Right atrium auricular region (tissue), 2 donors: ENCODE results near the gene KIF18A. TPM values are rescaled to one million over a fixed set of nuclear protein-coding genes. Genes with fewer than 3 reads are reported as not detected.

Experiments
- DNase-seq: peaks from one replicate; pipeline ENCODE4 v3.0.0-alpha.2; 2019; ENCODE audit warnings: low spot score
- H3K27ac ChIP-seq, 2 donors: fragments of 200-600 bp; sonication (generic); 1 replicate in 1 of 2; 2 replicates in 1 of 2; pipeline ENCODE4 v1.5.1; 2016 to 2019
- H3K27me3 ChIP-seq, 2 donors: fragments of 200-600 bp; sonication (generic); one replicate each; pipeline versions ENCODE4 v1.5.1 to v1.6.0; 2017 to 2019
- H3K36me3 ChIP-seq: fragments of 200-600 bp; sonication (generic); one replicate; pipeline ENCODE4 v1.5.1; 2016
- H3K4me1 ChIP-seq, 2 donors: fragments of 200-600 bp; sonication (generic); one replicate each; pipeline versions ENCODE4 v1.5.1 to v1.6.0; 2017 to 2019
- H3K4me3 ChIP-seq, 2 donors: fragments of 200-600 bp; sonication (generic); 1 replicate in 1 of 2; 2 replicates in 1 of 2; pipeline ENCODE4 v1.5.1; 2017 to 2019; ENCODE audit warnings: mild to moderate bottlenecking in 1 of 2, moderate library complexity in 1 of 2
- H3K9me3 ChIP-seq, 2 donors: fragments of 200-600 bp; sonication (generic); one replicate each; pipeline ENCODE4 v1.5.1; 2019
- total RNA-seq, 2 donors: library from RNA; depleted of rRNA; stranded (reverse); fragments of >200 nt; gene quantifications; one replicate each; pipeline ENCODE4 v1.1.0, GENCODE V29; 2016
- TF ChIP-seq, protein P1 (sequence below), 2 donors: fragments of 200-600 bp; sonication (generic); IDR thresholded peaks; one replicate each; pipeline ENCODE4 v1.5.1; 2019; ENCODE audit warnings: antibody characterized with exemption in 2 of 2

Gene KIF18A
- total RNA-seq, 2 donors from 2014 or later, result 0.43 to 0.52 TPM

DNA sequence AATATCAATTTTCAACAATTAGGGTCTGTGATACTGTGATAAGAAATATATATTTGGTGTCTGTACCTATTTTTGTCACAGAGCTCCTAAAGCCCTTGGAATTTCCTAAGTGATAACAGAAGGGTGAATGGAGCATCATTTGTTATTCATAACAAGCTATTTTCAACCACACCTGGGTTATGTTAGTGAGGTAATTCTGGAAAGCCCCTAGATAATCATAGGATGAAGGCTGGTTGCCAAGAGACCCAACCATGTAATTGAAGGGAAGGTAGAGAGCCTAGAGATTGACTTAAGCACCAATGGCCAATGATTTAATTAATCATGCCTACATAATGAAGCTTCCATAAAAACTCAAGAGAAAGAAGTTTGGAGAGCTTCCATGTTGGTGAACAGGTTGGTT, 109.4 kb downstream of the KIF18A start:
- TF ChIP-seq, protein P1, sequence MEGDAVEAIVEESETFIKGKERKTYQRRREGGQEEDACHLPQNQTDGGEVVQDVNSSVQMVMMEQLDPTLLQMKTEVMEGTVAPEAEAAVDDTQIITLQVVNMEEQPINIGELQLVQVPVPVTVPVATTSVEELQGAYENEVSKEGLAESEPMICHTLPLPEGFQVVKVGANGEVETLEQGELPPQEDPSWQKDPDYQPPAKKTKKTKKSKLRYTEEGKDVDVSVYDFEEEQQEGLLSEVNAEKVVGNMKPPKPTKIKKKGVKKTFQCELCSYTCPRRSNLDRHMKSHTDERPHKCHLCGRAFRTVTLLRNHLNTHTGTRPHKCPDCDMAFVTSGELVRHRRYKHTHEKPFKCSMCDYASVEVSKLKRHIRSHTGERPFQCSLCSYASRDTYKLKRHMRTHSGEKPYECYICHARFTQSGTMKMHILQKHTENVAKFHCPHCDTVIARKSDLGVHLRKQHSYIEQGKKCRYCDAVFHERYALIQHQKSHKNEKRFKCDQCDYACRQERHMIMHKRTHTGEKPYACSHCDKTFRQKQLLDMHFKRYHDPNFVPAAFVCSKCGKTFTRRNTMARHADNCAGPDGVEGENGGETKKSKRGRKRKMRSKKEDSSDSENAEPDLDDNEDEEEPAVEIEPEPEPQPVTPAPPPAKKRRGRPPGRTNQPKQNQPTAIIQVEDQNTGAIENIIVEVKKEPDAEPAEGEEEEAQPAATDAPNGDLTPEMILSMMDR (IDR thresholded peaks at IDR 0.05), result no peak
- no peaks in the 10 kb centered on the region for H3K36me3 ChIP-seq
- DNase-seq, result no peak
- peaks cover 0 to 42% of the 10 kb centered on the region in 2 donors for H3K9me3 ChIP-seq
- H3K27ac ChIP-seq, result no peak overlapping the region
- no peaks in the 10 kb centered on the region for H3K27me3 ChIP-seq
- H3K4me3 ChIP-seq, result no peak overlapping the region
- H3K4me1 ChIP-seq, result no peaks in the 10 kb centered on the region

DNA sequence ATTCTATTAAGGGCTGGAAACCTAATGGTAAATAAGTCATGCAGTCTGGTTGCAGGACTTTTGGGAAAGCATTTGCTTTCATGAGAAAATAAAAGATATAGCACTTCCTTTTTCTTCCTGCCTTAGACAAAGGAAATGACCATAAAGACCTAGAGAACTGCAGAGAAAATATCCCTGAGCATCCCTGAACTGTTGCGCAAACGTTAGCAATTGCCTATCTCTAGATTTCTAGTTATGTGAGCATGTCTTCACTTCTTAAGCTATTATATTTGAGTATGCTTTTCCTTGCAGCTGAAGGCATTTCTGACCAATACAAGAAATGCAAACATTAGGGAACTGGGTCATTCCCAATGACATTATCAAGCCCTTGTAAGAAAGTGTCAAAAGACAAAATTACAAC, 110.6 kb downstream of the KIF18A start:
- H3K4me1 ChIP-seq, result no peaks in the 10 kb centered on the region
- H3K4me3 ChIP-seq, result no peak overlapping the region
- TF ChIP-seq, protein P1 (IDR thresholded peaks at IDR 0.05), result no peak
- H3K27me3 ChIP-seq, result no peaks in the 10 kb centered on the region
- H3K9me3 ChIP-seq, result peaks cover 0 to 30% of the 10 kb centered on the region in 2 donors
- DNase-seq, result no peak
- no peak overlapping the region for H3K27ac ChIP-seq
- no peaks in the 10 kb centered on the region for H3K36me3 ChIP-seq

- no peak for DNase-seq
- Histone ChIP-seq H3K27me3 (no peaks in the 10 kb centered on the region), H3K27ac (no peak overlapping the region), H3K9me3 (peaks cover 0 to 21% of the 10 kb centered on the region in 2 donors), H3K4me3 (no peak overlapping the region), H3K4me1 (no peaks in the 10 kb centered on the region), H3K36me3 (no peaks in the 10 kb centered on the region)
- TF ChIP-seq, protein P1 (IDR thresholded peaks at IDR 0.05), result no peak
These were observed 111.9 kb downstream of the KIF18A start for GRCh38 chr11:27996066-27996465.

DNA sequence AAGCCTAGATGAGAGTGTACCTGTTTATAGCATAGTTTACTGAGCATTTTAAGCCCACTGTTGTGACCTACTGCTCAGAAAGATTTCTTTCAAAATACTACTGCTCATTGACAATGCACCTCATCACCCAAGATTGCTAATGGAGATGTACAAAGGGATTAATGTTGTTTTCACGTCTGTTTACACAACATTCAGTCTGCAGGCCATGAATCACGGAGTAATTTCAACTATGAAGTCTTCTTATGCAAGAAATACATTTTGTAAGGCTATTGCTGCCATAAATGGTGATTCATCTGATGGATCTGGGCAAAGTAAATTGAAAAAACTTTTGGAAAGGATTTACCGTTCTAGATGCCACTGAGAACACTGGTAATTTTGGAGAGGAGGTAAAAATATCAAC, 112.9 kb downstream of the KIF18A start:
- Histone ChIP-seq H3K27ac (no peak overlapping the region), H3K4me3 (no peak overlapping the region), H3K36me3 (no peaks in the 10 kb centered on the region), H3K9me3 (peaks cover 0 to 17% of the 10 kb centered on the region in 2 donors), H3K4me1 (no peaks in the 10 kb centered on the region), H3K27me3 (no peaks in the 10 kb centered on the region)
- DNase-seq, result no peak
- TF ChIP-seq, protein P1 (IDR thresholded peaks at IDR 0.05), result no peak

DNA sequence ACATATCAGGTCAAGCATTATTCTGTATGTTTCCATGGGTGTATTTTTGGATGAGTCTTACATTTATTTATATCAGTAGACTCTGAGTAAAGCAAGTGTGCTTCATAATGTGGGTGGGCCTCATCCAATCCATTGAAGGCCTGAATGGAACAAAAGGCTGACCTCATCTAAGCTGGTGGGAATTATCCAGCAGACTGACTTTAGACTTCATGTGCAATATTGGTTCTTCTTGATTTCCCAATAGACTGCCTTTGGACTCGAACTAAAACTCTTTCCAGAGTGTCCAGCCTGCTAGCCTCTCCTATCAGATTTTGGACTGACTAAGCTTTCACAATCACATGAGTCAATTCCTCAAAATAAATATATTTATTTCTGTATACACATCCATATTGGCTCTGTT, 116.2 kb downstream of the KIF18A start:
- no peaks in the 10 kb centered on the region for H3K36me3 ChIP-seq
- H3K4me1 ChIP-seq, result no peaks in the 10 kb centered on the region
- TF ChIP-seq, protein P1 (IDR thresholded peaks at IDR 0.05), result no peak
- no peaks in the 10 kb centered on the region for H3K9me3 ChIP-seq
- no peak overlapping the region for H3K27ac ChIP-seq
- no peak overlapping the region for H3K4me3 ChIP-seq
- no peaks in the 10 kb centered on the region for H3K27me3 ChIP-seq
- DNase-seq, result no peak

- Histone ChIP-seq H3K27me3 (no peaks in the 10 kb centered on the region), H3K4me3 (no peak overlapping the region), H3K4me1 (no peaks in the 10 kb centered on the region), H3K27ac (no peak overlapping the region), H3K36me3 (no peaks in the 10 kb centered on the region), H3K9me3 (no peaks in the 10 kb centered on the region)
- TF ChIP-seq, protein P1 (IDR thresholded peaks at IDR 0.05), result no peak
- no peak for DNase-seq
These were observed 130.4 kb downstream of the KIF18A start for GRCh38 chr11:27977527-27977926.
